Subcutaneous preadipocyte (primary cell): ENCODE measurements around the gene CALHM4. TPM values are rescaled to one million over a fixed set of nuclear protein-coding genes. Genes with fewer than 3 reads are reported as not detected.

ENCODE experiments used
- total RNA-seq: library from RNA; depleted of rRNA; stranded (reverse); fragments of >200 nt; gene quantifications from 2 replicates; pipeline ENCODE4 v1.2.3, GENCODE V29; 2012

CALHM4 gene, protein sequence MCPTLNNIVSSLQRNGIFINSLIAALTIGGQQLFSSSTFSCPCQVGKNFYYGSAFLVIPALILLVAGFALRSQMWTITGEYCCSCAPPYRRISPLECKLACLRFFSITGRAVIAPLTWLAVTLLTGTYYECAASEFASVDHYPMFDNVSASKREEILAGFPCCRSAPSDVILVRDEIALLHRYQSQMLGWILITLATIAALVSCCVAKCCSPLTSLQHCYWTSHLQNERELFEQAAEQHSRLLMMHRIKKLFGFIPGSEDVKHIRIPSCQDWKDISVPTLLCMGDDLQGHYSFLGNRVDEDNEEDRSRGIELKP
- not detected in 2 replicates for total RNA-seq

DNA sequence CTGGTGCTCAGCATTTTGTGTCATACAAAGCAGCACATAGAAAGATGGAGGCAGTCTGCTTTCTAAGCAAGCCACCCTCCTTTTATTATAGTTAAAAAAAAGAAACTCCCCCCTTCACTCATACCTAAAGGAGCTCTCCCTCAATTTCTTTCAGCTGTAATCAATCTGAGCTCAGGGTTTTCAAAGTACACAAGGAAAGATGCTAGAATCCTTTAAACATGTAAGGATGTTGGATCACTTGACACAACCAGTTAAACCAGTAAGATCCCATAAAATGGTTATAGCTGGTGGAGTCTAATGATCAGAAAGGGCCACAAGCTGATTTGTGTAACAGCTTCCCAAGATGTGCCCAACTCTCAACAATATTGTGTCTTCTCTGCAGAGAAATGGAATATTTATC, at the start of gene CALHM4:
TSS of gene CALHM4 (plus strand) at position 301 of the 400 bp plus-strand sequence. CDS start at position 344, 43 bp downstream.

DNA sequence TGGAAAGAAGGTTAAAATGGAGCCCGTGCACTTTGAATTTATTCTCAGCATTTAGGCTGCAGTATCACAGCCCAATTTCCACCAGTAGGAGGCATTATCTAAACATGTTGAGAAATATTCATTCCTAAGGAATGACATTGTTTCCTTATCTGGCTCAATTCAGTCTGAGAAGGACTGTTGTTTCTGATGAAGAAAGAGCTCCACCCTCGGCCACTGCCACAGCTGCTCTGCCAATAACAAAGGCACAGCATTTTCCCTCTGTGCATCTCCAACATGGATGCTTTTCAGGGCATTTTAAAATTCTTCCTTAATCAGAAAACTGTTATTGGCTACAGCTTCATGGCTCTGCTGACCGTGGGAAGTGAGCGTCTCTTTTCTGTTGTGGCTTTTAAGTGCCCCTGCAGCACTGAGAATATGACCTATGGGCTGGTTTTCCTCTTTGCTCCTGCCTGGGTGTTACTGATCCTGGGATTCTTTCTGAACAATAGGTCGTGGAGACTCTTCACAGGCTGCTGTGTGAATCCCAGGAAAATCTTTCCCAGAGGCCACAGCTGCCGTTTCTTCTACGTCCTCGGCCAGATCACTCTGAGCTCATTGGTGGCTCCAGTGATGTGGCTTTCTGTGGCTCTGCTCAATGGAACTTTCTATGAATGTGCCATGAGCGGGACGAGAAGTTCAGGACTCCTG, 42.0 kb upstream of the CALHM4 start, which contains the start of gene CALHM5:
TSS of gene CALHM5 (plus strand) at position 216 of the 687 bp plus-strand sequence. CDS start at position 274, 58 bp downstream.

DNA sequence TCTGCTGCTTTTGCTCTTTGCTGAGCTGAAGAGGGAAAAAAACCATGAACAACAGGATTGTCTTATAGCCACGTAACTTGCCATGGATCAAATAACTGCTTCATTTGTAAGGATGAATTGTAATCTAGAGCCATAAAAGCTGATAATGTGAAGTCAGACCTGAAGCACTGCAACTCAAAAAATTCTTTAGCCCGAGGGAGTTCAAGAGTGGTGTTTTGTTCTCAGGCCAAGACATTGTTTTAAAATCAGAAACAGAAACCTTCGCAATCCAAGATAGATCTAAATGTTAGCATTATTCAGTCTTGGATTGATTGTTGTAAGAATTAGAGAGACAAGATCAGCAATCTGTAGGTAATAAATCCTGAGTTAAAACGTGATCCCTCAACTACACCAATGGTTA, 7.9 kb upstream of the CALHM4 start, which contains the start of gene TRAPPC3L:
TSS of gene TRAPPC3L (minus strand) at position 34 of the 400 bp plus-strand sequence. CDS start 170 bp downstream, outside the sequence.

DNA sequence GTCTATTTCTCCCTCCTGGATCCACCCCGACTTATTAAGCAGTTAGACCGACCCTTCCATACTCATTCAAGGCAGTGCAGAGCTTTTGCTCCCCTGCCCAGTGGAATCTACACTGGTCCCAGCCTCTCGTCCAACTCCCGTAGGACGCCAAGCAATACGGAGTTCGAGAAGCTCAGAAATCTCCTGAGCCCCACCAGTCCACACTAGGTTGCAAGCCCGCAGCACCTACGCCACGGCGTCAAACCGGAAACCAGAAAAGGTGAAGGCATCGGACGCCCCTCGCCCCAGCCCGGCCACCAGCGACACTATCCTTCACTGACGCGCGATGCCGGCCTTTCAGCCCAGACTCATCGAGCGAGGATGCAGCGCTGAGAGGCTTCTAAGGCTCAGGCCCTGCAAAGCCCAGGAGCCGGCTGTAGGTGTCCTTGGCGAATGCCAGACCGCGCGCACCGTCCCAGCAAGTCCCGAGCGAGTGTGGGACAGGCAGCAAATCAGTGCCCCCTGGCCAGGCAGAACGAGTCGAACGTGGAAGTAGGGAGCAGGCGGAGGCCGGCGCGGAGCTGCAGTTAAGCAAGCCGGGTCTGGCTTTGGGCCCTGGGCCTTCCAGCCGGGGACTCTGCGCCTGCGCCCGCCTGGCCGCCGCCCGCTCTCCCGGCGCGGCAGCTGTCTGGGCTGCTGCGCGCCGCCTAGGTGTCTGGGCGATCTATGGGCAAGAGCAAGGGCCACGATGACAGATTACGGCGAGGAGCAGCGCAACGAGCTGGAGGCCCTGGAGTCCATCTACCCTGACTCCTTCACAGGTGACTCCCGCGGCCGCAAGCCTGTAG, 17.5 kb downstream of the CALHM4 start, which contains the start of gene RWDD1:
TSS of gene RWDD1 (plus strand) at position 649 of the 827 bp plus-strand sequence. CDS start at position 728, 79 bp downstream.

Other genes with a start within 250 kb of the CALHM4 start
- gene DSE, start 182.8 kb upstream of the CALHM4 start, total RNA-seq = 37.5 and 50.4 TPM in 2 replicates
- 0.59 and 1.5 TPM in 2 replicates for gene CALHM6, start 92.4 kb upstream of the CALHM4 start, total RNA-seq
- gene CALHM5, start 42.1 kb upstream of the CALHM4 start, total RNA-seq = 3.3 and 4.0 TPM in 2 replicates
- not detected in 2 replicates for gene TRAPPC3L, start 8.1 kb upstream of the CALHM4 start, total RNA-seq
- 29.1 and 29.8 TPM in 2 replicates for gene RWDD1, start 17.8 kb downstream of the CALHM4 start, total RNA-seq
- under 0.01 and 0.20 TPM in 2 replicates for gene RSPH4A, start 62.7 kb downstream of the CALHM4 start, total RNA-seq
- 10.3 and 11.5 TPM in 2 replicates for gene ZUP1, start 115.0 kb downstream of the CALHM4 start, total RNA-seq
- gene KPNA5, start 127.5 kb downstream of the CALHM4 start, total RNA-seq = 4.4 and 5.1 TPM in 2 replicates
- 0.73 and 3.7 TPM in 2 replicates for gene FAM162B, start 212.0 kb downstream of the CALHM4 start, total RNA-seq